Lower leg skin (tissue), 3 donors: ENCODE measurements around the gene MAT1A.

Source experiments
- CTCF ChIP-seq, 3 donors: fragments of 450-650 bp; IDR thresholded peaks; one replicate each; pipeline ENCODE4 v1.5.1; 2016; ENCODE audit warnings: antibody characterized with exemption in 3 of 3, mild to moderate bottlenecking in 3 of 3, moderate library complexity in 2 of 3
- POLR2A ChIP-seq, 2 donors: fragments of 450-650 bp; IDR thresholded peaks; one replicate each; pipeline ENCODE4 v1.6.1; 2016 to 2017; ENCODE audit warnings: antibody characterized with exemption in 2 of 2, mild to moderate bottlenecking in 1 of 2, moderate library complexity in 1 of 2

GRCh38 chr10:80266513-80266863 is 23.0 kb downstream of the MAT1A start:
- TF ChIP-seq CTCF (IDR thresholded peaks at IDR 0.05) (no peak), POLR2A (IDR thresholded peaks at IDR 0.05) (no peak)
